Glomerular endothelial cell (primary cell): ENCODE data around the gene CPED1. TPM values are rescaled to one million over a fixed set of nuclear protein-coding genes. Genes with fewer than 3 reads are reported as not detected.
"Not testable (repeated sequence)": the region's sequence is repeated elsewhere in the genome, so short reads cannot be mapped to it uniquely, and the experiment has no call there.

Experiments used
- DNase-seq: peaks from one replicate; pipeline ENCODE4 v3.0.0-alpha.2; 2011; ENCODE audit warnings: low read depth, low spot score; ENCODE audit errors: extremely low read depth
- total RNA-seq: library from RNA; depleted of rRNA; stranded (reverse); fragments of >200 nt; gene quantifications from 2 replicates; pipeline ENCODE4 v1.2.3, GENCODE V29; 2015

CPED1 gene
- total RNA-seq, 1 donor from 2014 or later, result 2.3 TPM

DNA sequence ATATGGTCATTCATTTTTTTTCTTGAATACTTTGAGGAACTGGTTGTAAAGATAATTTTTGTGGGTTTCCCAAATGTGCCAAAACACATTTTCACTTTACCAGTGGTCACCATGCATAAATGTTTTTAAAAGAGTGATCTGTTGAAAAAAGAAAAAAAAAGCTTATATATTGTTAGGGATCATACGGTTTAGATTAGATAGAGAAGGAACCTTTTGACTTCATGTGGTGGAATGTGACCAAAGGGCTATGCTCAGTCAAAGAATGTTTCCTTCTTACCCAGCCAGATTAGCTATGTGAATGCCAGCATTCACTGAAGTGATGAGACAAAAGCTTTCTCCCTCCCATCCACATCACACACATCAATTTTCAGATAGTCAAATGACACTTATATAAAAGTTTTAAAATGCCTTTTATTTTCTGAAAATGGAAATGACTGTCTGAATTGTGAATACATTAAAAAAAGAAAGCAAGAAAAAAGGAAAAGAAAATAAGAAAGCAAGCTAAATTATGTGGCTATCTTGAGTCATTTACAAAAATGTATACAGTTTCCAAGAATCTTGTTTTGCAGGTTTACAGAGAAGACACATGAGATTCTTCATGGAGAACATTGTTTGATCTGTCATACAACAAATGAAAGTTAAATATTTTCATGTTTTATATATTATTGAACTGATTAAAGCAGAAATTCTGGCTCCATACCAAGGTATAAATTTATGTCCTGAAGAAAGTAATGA lies 8.6 kb upstream of the CPED1 start:
- no peak for DNase-seq

- DNase-seq, result no peak
These were observed 7.4 kb upstream of the CPED1 start for GRCh38 chr7:120981117-120981516.

GRCh38 chr7:120981888-120982615 lies 6.5 kb upstream of the CPED1 start:
- no peak for DNase-seq

DNA sequence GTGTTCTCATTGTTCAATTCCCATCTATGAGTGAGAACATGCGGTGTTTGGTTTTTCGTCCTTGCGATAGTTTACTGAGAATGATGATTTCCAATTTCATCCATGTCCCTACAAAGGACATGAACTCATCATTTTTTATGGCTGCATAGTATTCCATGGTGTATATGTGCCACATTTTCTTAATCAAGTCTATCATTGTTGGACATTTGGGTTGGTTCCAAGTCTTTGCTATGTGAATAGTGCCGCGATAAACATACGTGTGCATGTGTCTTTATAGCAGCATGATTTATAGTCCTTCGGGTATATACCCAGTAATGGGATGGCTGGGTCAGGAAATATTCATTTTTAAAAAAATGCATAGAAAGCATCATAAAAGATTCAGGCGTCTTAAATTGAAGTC lies 4.9 kb upstream of the CPED1 start:
- DNase-seq, result not testable (repeated sequence)

- DNase-seq, result no peak
These were observed 4.1 kb upstream of the CPED1 start for GRCh38 chr7:120984406-120984805.

DNA sequence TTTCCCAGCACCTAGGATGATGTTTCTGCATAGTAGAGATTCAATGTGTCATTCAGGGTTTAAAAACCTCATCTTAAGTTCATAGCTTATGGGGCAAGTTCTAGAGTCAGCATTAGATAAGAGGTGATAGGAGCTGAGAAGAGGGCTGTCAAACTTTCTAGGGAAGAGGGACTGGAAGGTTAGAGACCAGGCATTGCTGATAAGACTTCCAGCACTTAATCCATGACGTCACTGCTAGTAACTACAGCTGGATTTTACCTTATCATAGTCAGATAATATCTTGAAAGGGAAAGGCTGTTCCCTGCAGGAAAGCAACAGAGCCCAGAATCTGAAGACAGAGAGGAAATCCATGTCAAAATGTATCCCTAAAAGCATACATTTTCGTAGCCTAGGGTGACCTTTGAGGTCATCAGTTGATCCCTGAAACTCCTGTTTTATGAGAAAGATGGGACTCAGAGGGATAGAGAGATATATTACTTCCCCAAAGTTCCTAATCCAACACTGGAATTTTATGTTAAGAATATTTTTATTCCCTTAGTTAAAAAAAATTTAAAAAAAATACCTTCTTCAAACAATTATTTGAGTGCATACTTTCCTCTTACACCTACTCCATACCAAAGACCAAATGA lies 3.3 kb upstream of the CPED1 start:
- DNase-seq, result no peak

DNA sequence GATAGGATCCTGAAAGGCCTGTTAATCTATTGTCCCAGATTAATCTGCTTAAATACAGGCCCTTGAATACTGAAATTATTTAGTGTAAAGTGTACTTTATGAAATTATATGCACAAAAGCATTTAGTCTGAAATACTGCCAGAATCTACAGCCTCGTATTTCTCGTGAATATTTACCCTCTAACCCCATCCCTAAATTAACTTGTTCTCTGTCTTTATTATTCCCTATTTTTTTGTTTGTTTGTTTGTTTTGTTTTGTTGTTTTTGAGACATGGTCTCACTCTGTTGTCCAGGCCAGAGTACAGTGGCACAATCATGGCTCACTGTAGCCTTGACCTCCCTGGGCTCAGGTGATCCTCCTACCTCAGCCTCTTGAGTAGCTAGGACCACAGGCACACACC lies 2.7 kb upstream of the CPED1 start:
- DNase-seq, result no peak

- no peak for DNase-seq
These were observed 1.9 kb upstream of the CPED1 start for GRCh38 chr7:120986650-120987049.

GRCh38 chr7:120987280-120987679 lies 1.2 kb upstream of the CPED1 start:
- no peak for DNase-seq

GRCh38 chr7:120987683-120988590 lies 574 bp upstream of the CPED1 start:
- no peak for DNase-seq

GRCh38 chr7:120989257-120990220 lies 1.0 kb downstream of the CPED1 start:
- DNase-seq, result no peak

DNA sequence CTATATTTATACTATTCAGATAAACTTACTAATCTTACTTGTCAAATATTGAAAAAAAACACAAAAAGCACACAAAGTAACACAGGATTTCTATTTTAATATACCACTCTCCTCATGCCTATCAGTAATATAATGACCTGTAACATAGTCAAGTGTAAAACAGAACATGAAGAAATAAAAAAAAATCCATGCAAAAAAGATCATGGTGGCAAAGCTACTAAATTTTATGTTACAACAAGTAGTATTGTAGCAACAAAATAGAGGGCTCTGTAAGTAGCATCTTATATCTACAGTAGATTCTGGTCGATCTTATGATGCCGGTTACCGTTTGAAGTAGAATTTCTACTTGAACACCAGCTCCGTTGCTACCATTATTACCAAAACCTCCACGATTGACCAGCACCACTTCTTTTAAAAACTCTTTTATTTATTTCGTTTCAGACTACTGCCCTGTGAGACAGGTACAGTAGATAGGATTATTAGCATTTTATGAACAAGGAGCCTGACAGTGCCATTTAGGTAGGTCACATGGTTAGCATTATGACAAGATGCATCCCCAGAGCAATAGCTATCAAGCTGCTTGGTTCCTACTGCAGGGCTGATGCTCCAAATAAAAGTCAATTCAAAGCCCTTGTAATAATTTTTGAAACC lies 2.1 kb downstream of the CPED1 start:
- no peak for DNase-seq

GRCh38 chr7:120991161-120991560 lies 2.6 kb downstream of the CPED1 start:
- no peak for DNase-seq

- DNase-seq, result no peak
These were observed 3.1 kb downstream of the CPED1 start for GRCh38 chr7:120991581-120991980.

DNA sequence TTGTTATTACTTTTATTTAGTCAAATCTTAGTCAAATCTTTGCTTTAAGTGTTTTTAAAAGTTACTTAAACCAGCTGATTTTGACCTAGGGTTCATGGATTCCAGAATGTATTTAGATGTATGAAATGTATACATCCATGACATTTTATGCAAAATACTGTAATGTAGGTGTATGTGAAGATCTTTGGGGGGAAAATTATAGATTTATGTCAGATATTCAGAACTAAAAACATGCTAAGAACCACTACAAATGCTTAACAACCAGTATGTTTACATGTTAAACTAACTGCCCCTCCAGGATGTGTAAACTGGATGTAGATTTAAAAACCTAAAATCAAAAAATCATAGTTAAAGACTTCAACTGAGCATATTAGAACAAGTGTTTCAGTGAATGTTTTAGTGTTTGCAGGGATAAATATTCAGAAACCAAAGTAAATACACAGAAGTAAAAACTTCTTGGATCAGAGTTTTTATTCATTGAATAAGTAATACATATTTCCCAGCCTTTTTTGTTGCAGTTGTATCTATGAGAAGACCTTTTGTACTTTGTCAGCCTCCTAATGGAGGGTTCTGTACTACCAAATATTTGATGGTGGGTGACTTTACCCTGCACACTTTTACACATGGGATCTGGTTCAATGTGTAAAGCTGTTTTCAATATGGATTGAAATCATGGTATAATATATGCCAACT lies 3.9 kb downstream of the CPED1 start:
- no peak for DNase-seq

- no peak for DNase-seq
These were observed 4.5 kb downstream of the CPED1 start for GRCh38 chr7:120992965-120993494.

- DNase-seq, result no peak
These were observed 5.2 kb downstream of the CPED1 start for GRCh38 chr7:120993553-120994191.
